Epithelial cell of proximal tubule (primary cell): ENCODE measurements around the gene HNRNPM. TPM values are rescaled to one million over a fixed set of nuclear protein-coding genes. Genes with fewer than 3 reads are reported as not detected.
A peak's percentile ranks its signal among the peaks of the same experiment; 100 is the strongest.

Experiments used
- DNase-seq: peaks from one replicate; pipeline ENCODE4 v3.0.0-alpha.2; 2011; ENCODE audit warnings: low read depth
- H3K4me3 ChIP-seq: 2 replicates; pipeline ENCODE4 v1.5.1; 2011; ENCODE audit warnings: low read depth, mild to moderate bottlenecking, low read length
- CTCF ChIP-seq: conservative IDR thresholded peaks from 2 replicates; pipeline ENCODE4 v1.5.1; 2012; ENCODE audit warnings: low read depth, mild to moderate bottlenecking, low read length
- total RNA-seq: library from RNA; depleted of rRNA; stranded (reverse); fragments of >200 nt; gene quantifications from 2 replicates; pipeline ENCODE4 v1.2.3, GENCODE V29; 2015

The HNRNPM gene
- total RNA-seq, 1 donor from 2014 or later = 134 TPM

GRCh38 chr19:8454218-8454617 is 9.4 kb downstream of the HNRNPM start:
- no peak for TF ChIP-seq CTCF
- no peak overlapping the region for H3K4me3 ChIP-seq
- no peak for DNase-seq

- TF ChIP-seq CTCF = no peak
- DNase-seq = no peak
- H3K4me3 ChIP-seq = no peak overlapping the region
Measured at GRCh38 chr19:8455018-8455417, 10.2 kb downstream of the HNRNPM start.

GRCh38 chr19:8456064-8456463 is 11.3 kb downstream of the HNRNPM start:
- TF ChIP-seq CTCF = peak; percentile 47
- no peak for DNase-seq
- H3K4me3 ChIP-seq = no peak overlapping the region

- H3K4me3 ChIP-seq = no peak overlapping the region
- no peak for TF ChIP-seq CTCF
- no peak for DNase-seq
Measured at GRCh38 chr19:8457209-8457608, 12.4 kb downstream of the HNRNPM start.

- no peak for DNase-seq
- H3K4me3 ChIP-seq = no peak overlapping the region
- TF ChIP-seq CTCF = no peak
Measured at GRCh38 chr19:8457827-8458226, 13.1 kb downstream of the HNRNPM start.

GRCh38 chr19:8458380-8458779 is 13.6 kb downstream of the HNRNPM start:
- TF ChIP-seq CTCF = no peak
- DNase-seq = no peak

GRCh38 chr19:8459095-8459494 is 14.3 kb downstream of the HNRNPM start:
- TF ChIP-seq CTCF = no peak
- H3K4me3 ChIP-seq = no peak overlapping the region
- DNase-seq = no peak

More at GRCh38 chr19:8458380-8458779, 13.6 kb downstream of the HNRNPM start:
- no peak overlapping the region for H3K4me3 ChIP-seq
